GM19328 (cell line): ENCODE data around the gene RIMS4.
"Not testable (repeated sequence)": the region's sequence is repeated elsewhere in the genome, so short reads cannot be mapped to it uniquely, and the experiment has no call there.

Source experiments
- ATAC-seq: cut with Tn5 transposase; IDR thresholded peaks from one replicate; pipeline ENCODE4 v1.9.1; 2021; ENCODE audit warnings: mild to moderate bottlenecking, moderate library complexity; ENCODE audit not compliant: unreplicated experiment

Gene RIMS4

DNA sequence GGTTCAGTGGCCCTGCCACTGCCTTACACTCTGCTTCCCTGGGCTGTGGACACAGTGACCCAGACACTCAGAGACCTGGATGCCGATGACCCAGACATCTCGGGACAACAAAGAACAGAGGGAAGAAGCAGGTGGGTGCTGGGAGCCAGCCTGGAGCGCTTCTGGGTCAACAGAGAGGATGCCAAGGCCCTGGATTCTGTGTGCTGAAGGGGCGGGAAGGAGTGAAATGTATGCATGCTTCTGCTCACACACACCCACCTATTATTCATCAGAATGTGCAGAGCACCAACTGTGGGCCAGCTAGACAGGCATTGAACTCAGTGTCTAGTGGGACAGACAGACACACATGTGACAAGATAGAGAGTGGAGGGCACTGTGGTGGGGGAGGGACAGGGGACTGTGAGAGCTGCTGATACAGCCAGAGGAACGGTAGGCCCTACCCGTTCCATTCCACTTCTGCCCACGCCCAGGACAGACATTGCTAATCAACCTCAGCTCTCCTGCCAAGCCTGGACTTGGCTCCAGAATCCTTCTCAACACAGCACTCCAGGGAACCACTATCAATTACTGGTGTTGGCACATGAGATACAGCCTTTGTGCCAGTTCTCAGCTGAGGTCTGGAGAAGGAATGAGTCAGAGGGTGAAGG lies 44.5 kb downstream of the RIMS4 start:
- no peak for ATAC-seq

DNA sequence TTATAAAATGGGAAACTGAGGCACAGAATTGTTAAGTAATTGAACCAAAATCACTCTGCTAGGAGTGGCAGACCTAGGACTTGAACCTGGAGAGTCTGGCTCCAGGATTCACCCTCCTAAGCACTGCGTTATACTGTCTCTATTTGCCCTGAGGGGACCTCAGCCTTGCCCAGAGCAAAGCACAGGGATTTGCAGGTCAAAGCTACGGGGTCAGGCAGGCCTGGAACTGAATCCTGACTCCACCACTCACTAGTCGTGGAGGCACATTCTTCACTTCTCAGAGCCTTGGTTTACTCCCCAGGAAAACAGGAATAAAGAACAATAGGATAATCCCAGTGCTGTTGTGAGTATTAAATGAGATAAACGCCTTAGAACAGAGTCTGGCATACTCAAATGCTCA lies 45.3 kb downstream of the RIMS4 start:
- no peak for ATAC-seq

- not testable (repeated sequence) for ATAC-seq
Measured at GRCh38 chr20:44763798-44764197, 46.5 kb downstream of the RIMS4 start.

- ATAC-seq: no peak
Measured at GRCh38 chr20:44762466-44763140, 47.7 kb downstream of the RIMS4 start.

DNA sequence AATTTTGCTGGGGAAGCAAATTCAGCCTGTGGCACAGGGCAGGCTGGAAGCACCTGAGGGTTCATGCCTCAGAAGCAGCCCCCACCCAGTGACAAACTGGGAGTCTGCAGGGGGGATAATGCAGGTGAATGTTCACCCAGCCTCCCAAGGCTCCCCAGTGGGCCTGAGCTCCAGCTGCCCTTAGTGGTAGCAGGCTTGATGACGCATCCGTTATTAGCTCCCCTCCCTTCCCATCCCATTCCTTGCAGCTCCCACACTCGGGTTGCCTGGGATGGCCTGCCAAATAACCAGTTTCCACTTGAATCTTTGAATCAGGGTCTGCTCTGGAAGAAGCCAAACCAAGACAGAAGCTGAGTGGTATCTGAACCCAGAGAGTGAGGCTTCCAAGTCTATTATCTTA lies 48.9 kb downstream of the RIMS4 start:
- no peak for ATAC-seq

DNA sequence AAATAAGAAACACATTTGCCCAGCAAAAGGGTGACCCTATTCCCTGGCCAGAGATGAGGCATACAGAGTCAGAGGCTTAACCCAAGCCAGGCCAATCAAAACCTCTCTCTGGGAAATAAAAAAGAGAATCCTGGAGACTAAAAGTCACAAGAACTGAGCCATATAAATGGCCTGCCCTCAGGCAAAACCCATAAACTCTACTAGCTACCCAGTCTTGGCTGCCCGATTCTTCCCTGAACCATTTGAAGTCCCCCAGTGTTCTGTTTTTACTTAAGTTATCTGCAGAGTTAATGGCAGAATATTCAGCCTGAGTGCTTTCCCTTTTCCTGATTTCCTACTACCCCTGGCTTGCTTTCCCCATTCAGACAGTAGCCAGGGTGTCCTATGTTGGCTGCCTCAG lies 50.8 kb downstream of the RIMS4 start:
- ATAC-seq: no peak

DNA sequence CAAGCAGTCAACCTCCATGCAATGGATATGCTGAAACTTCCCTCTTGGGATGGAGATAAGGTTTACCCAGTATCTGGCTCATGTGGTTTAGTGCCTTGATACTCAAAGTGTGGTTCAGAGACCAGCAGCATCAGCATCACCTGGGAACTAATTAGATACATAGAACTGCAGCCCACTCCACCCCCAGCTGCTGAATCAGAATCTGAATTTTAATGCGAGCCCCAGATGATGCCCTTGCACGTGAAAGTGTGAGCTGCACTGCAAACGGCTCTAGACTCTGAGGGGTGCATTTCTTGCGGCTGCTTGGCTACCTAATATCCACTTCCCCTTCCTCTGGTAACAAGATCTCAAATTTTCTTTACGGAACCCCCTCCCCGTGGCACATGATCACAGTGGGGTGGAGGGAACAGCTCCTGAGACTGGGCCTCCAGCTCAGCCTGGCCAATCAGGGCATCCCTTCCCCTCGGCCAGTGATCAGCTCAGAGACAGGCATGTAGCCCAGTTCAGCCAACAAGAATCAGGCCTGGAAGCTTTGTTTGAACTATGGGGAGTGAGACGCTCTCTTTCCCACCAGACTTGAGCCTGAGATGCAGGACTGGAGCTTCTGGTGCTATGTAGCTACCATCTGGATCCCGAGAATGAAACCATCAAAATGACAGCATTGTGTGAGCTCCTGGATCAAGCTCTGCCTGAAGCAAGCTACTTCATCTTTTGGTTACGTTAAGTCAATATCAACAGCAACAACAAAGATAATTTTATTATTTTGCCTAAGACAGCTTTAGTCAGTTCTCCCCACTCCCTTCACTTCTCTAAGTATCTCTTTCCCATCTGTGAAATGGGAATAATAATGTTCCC lies 51.9 kb downstream of the RIMS4 start:
- no peak for ATAC-seq

DNA sequence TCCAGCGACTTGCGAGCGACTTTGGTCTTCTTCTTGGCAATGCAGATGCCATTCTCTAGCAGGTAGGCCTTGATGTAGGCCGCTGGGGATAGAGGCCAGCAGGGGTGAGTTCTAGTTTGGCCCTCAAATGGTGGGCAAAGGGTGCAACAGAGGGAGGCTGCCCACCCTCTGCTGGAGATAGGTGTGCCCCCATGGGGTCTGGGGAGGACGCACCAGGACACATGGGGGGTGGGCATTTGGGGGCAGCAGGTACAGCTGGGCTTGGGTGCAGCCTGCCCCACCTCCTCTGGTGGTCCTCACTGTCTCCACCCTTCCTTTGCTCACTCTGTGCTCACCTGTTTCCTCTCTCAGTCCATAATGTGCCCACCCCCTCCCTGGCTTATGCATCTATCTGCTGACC lies 53.4 kb downstream of the RIMS4 start:
- no peak for ATAC-seq

GRCh38 chr20:44756011-44756688 lies 54.2 kb downstream of the RIMS4 start:
- no peak for ATAC-seq

- ATAC-seq: no peak
Measured at GRCh38 chr20:44754554-44754953, 55.8 kb downstream of the RIMS4 start.

GRCh38 chr20:44752099-44752931 lies 58.0 kb downstream of the RIMS4 start:
- no peak for ATAC-seq

GRCh38 chr20:44750081-44750805 lies 60.1 kb downstream of the RIMS4 start:
- ATAC-seq: no peak

DNA sequence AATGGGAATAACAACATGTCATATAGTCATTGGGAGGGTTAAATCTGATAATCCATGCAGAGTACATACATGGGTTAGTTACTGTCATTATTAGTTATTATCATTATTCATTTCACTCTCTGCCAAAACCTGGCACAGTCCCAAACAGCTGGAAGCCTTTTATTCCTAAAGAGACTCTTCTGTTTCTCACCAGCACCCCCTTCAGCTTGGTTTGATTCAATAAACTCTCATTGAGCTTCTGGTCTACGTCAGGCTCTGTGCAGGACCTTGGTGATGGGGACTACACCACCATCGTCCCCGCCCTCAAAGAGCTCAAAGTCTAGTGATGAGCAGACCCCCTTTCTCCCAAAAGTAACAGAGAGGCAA lies 62.4 kb downstream of the RIMS4 start:
- no peak for ATAC-seq

DNA sequence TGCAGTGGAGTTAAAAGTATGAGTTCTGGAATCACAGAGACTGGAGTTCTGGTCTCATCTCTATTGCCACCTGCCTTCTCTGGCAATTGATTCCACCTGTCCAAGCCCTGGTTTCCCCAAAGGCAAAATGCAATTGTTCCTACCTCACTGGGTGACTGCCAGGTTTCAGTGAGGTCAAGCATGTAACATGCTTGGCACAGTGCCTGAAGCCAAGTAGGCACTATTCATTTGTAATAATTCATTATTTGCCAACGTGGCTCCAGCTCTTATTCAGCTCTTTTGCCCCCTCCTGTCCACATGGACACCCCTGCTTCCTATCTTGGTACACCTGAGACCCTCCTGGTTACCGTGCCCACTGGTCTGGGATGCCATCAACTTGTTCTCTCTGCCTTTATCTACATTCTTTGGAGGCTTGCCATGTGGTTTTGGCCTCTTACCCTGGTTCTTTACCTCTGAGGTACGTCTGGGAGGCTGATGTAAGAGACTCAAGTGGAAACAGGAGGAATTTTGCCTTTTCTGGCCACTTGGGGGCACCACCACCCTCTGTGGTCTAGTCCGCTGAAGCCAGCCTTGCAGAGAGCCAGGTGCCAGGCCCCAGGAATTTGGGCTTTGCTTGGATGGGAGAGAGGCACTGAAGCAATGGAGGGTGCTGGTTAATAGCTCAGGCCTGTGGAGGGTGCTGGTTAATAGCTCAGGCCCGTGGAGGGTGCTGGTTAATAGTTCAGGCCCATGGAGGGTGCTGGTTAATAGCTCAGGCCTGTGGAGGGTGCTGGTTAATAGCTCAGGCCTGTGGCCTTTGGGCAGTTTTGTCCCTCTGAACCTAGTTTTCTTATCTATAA lies 63.0 kb downstream of the RIMS4 start:
- ATAC-seq: no peak

GRCh38 chr20:44746367-44747165 lies 63.8 kb downstream of the RIMS4 start:
- no peak for ATAC-seq

- no peak for ATAC-seq
Measured at GRCh38 chr20:44745598-44746366, 64.6 kb downstream of the RIMS4 start, which contains the start of gene KCNK15. TSS of gene KCNK15 (plus strand) at chr20:44745865. CDS start at chr20:44745911, 46 bp downstream.

DNA sequence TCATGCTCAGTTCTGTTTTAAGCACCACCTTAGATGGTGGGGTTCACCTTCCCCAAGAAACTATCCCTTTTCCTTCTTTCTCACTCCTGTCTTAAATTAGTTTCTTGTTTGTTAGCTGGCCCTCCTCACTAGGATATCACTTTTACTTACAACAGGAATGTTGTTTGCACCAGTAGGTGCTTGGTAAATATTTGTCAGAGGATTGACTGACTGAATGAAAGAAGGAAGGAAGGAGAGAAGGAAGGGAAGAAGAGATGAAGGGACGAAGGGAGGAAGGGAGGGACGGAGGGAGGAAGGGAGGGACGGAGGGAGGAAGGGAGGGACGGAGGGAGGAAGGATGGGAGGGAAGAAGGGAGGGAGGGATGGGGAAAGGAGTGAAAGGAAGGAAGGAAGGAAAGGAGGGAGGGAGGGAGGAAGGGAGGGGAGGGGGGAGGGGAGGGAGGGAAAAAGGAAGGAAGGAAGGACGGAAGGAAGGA lies 65.2 kb downstream of the RIMS4 start:
- no peak for ATAC-seq
